Measurements from ENCODE around the gene TECPR2. TPM values are rescaled to one million over a fixed set of nuclear protein-coding genes. Genes with fewer than 3 reads are reported as not detected.
A peak's percentile ranks its signal among the peaks of the same experiment; 100 is the strongest.
"Not testable (repeated sequence)": the region's sequence is repeated elsewhere in the genome, so short reads cannot be mapped to it uniquely, and the experiment has no call there.

The TECPR2 gene
- total RNA-seq, 1 experiment from 2014 or later: 5.0 TPM

GRCh38 chr14:102528431-102529170 lies 165.9 kb downstream of the TECPR2 start:
- no peak for DNase-seq (ENCODE audit: low read depth)

GRCh38 chr14:102530828-102531478 lies 168.2 kb downstream of the TECPR2 start:
- DNase-seq (ENCODE audit: low read depth): no peak

GRCh38 chr14:102532204-102532658 lies 169.5 kb downstream of the TECPR2 start:
- DNase-seq (ENCODE audit: low read depth): no peak

GRCh38 chr14:102537981-102538601 lies 175.3 kb downstream of the TECPR2 start:
- no peak for DNase-seq (ENCODE audit: low read depth)

- DNase-seq (ENCODE audit: low read depth): no peak
These were observed 176.1 kb downstream of the TECPR2 start for GRCh38 chr14:102538602-102539543.

- peak; percentile 43 for DNase-seq (ENCODE audit: low read depth)
These were observed 177.0 kb downstream of the TECPR2 start for GRCh38 chr14:102539544-102540314.

- no peak for DNase-seq (ENCODE audit: low read depth)
These were observed 177.7 kb downstream of the TECPR2 start for GRCh38 chr14:102540315-102541028.

- DNase-seq (ENCODE audit: low read depth): not testable (repeated sequence)
These were observed 178.3 kb downstream of the TECPR2 start for GRCh38 chr14:102541029-102541491.

- DNase-seq (ENCODE audit: low read depth): no peak
These were observed 179.0 kb downstream of the TECPR2 start for GRCh38 chr14:102541771-102542170.

- no peak for DNase-seq (ENCODE audit: low read depth)
These were observed 181.5 kb downstream of the TECPR2 start for GRCh38 chr14:102544046-102544746.

- no peak for DNase-seq (ENCODE audit: low read depth)
These were observed 182.2 kb downstream of the TECPR2 start for GRCh38 chr14:102544747-102545460.

- peak; percentile 43 for DNase-seq (ENCODE audit: low read depth)
These were observed 182.9 kb downstream of the TECPR2 start for GRCh38 chr14:102545461-102546265.

GRCh38 chr14:102548616-102549240 lies 186.0 kb downstream of the TECPR2 start:
- DNase-seq (ENCODE audit: low read depth): no peak

GRCh38 chr14:102550927-102551401 lies 188.2 kb downstream of the TECPR2 start:
- DNase-seq (ENCODE audit: low read depth): peak; percentile 37

Measured in RPMI7951 (cell line).